GM19397 (cell line): ENCODE data around the gene HELB.

Source experiments
- ATAC-seq: cut with Tn5 transposase; IDR thresholded peaks from one replicate; pipeline ENCODE4 v1.9.1; 2021; ENCODE audit warnings: mild to moderate bottlenecking, moderate library complexity; ENCODE audit not compliant: unreplicated experiment

HELB gene

DNA sequence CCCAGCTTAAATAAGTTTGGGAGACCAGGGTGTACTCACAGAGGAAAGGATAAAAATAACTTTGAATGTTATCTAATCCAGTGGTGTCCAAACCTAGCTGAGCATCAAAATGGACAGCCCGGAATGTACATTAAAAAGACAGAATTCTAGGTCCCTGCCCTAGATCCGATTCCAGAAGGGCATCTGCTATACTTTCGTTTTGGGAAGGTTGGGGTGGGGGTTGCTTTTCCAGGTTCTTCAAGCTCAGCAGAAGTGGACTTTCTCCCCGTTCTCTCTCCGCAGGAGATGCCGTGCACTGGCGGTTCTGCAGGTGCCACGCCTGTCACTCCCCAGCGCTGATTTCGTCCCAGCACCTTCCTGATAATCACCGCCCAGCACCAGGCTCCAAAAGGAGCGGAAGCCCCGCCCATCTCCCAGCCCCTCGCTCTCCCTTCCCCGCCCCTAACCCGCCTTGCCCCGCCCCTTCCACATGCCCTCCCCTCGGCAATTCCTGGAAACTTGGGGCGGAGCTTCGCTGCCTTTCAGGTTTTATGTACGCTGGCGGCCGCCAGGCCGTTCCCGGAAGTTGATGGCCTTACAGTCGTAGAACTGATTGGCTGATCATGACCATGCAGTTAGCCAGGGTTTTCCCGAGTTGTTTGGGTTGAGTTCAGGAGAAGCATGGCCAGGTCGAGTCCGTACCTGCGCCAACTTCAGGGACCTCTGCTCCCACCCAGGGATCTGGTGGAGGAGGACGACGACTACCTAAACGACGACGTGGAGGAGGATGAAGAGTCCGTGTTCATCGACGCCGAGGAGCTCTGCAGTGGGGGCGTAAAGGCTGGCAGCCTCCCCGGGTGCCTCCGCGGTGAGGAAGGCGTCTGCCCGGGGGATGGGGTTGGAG lies at the start of gene HELB:
TSS of gene HELB (plus strand) at position 550 of the 883 bp plus-strand sequence. CDS start at position 661, 111 bp downstream.
- peak; percentile 86 for ATAC-seq

DNA sequence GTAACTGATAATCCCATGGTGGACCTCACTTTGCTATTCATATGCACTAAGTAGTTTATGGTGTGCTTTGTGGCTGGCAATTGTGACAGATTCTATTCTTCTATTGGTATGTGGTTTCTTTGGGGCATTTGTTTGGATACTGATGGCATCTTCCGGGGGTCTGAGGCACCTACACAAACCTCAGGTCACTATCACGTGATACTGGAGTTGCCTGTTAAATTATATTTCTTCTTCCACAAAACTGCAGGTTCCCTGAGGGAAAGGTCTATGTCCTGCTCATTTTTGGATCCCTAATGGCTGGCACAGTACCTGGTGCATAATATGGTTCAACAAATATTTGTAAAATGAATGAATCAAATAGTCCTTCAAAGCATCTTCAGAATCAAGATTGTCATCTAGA lies 49.5 kb upstream of the HELB start:
- no peak for ATAC-seq

DNA sequence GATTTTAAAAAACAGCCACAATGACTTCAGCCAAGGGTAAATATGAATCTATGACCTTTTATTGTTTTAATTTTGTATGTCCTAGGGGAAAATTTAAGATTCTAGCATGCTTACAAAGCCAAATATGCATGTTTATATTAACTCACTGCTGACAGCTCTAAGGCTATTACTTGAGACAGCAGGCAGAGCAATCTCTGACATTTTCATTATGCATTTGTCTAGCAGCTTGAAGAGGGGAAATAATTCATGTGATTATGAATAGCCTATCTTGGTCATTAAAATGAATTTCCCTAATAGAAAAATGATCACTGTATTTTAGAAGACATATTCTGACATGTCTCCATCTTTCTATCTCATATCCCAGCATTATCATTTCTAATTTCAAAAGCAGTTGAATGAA lies 46.6 kb upstream of the HELB start:
- no peak for ATAC-seq

GRCh38 chr12:66258011-66258410 lies 44.3 kb upstream of the HELB start:
- ATAC-seq, result no peak

DNA sequence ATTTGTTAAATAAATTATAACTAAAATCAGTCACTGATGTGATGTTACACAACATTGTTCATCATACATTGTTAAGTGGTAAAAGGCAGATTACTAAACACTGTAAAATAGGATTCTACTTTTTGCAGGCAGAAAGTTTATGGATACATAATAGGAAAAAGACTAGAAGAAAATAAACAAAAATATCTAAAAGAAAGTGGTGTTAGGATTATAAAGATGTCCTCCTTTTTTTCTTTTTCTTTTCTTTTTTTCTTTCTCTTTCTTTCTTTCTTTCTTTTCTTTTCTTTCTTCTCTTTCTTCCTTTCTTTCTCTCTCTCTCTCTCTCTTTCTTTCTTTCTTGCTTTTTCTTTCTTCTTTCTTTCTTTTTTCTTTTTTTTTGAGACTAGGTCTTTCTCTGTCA lies 39.6 kb upstream of the HELB start:
- ATAC-seq, result no peak

DNA sequence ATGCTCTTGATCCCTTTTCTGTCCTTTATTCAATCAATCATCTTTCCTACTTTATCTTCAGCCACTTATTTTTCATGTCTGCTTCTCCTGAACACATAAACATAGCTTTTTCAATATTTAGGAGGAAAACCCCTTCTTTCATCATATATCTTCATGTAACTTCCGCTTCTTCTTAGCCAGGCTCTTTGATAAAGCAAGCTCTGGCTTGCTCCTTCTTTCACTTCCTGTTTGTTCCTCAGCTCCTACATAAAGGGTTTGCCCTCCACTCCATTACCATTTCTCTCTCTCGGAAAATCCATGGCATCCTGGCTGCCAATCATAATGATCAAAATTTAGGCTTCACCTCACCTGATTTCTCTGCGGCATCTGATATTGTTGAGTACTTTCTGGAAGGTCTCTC lies 33.7 kb upstream of the HELB start:
- no peak for ATAC-seq

DNA sequence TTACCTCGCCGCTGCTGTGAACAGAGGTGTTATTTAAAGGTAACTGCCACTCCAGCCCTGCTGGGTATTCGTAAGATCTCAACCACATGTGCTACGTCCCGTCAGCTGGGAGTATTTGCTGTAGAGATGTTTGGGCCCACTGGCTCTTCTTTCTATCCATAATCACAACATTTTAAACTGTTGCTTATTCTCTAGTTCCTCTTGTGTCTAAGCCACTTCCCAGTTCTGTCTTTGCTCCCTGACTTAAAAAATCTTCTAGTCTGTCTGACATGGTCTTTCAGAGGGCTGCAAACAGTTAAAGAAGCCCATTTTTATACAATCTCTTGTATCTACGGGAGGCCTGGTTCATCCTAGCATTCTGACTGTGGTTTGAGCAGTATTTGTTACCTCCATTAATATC lies 33.2 kb upstream of the HELB start:
- no peak for ATAC-seq

GRCh38 chr12:66269757-66270383 lies 32.4 kb upstream of the HELB start:
- ATAC-seq, result peak; percentile 65

DNA sequence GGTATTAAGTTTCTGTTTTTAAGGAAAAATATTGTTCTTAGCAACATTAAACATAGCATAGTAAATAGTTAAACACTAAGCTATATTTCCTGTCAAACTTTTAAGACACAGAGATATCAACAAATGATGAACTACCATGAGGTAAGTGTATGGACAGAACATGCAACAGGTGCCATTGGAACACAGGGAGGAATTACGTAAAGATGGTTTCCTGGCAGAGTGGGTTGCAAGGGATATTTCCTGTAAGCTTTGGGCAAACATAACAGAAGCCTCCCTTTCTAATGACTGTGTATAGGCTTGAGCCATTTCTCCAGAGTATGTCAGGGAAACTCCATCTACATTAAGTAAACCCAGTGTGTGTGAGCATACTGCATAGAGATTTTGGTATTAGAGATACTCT lies 31.7 kb upstream of the HELB start:
- no peak for ATAC-seq

DNA sequence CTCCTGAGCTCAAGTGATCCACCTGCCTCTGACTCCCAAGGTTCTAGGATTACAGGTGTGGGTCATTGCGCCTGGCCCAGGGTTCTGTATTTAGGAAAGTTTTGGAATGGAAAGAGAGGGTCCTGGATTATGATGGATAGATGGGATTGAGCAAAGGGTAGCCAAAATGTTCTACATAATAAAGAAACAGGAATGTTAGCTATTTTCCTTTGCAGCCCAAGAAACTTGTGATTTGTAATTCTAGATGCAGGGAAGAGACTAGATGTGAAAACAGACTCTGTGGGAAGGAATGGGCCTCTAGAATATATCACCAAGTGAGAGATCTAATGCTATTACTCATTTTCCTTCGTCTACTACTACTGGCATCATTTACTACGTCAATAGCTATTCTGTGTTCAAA lies 29.6 kb upstream of the HELB start:
- no peak for ATAC-seq

DNA sequence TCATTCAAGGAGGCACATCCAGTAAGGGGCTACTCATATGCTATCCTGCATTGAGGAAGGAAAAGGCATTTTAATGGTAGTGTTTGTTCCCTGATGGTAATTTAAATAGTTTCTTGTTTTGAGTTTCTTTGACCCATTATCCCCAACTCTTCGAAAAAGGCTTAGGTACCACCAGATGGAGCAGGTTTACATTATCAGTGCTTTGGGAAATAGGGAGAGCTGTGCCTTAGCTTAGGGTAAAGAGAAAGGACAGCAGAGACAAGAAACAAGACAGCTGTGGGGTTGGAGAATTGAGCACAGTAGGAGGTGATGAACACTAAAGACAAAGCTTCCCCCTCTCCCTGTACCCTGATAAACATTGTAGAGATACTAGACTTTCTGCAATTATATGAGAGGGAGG lies 29.1 kb upstream of the HELB start:
- no peak for ATAC-seq

- ATAC-seq, result no peak
Observed at GRCh38 chr12:66275040-66275439, 27.3 kb upstream of the HELB start.

DNA sequence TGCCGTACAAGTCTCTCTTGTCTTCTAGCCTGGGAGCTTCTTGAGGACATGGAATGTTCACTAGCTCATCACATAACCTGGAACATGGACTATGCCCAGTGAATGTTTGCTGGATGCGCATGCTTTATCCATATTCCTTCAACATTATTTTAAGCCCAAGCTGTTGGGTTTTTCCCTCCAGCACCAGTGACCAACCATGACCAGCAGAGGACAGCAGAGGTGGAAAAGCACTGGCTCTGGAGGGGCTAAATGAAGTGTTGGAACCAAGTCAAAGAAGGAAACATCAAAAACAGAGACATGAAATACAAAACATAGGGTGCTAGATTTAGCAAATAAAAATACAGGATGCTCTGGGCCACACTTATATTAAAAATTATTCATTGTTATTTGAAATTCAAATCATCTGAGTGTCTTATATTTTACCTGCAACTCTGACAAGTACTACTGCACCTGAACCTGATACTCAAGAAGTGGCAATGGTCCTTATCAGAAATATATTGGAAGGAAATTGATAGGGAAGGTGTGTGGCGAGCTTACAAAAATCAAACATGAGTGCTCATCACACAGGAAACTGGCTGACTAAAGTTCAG lies 23.1 kb upstream of the HELB start:
- no peak for ATAC-seq

DNA sequence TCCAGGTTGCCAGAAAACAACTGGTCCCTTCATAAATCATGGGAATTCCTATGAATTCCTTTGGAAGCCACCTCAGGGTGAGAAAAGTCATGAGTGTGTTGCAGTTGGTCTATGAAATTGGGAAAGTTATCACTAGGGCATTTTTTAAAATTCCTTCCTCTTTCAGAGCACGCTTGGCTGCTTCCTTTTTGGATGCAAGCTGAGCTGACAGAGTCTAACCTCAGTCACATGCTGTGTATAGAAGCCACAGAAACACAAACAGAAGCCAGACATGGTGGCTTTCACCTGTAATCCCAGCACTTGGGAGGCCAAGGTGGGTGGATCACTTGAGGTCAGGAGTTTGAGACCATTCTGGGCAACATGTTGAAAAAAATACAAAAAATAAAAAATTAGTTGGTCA lies 21.7 kb upstream of the HELB start:
- no peak for ATAC-seq

DNA sequence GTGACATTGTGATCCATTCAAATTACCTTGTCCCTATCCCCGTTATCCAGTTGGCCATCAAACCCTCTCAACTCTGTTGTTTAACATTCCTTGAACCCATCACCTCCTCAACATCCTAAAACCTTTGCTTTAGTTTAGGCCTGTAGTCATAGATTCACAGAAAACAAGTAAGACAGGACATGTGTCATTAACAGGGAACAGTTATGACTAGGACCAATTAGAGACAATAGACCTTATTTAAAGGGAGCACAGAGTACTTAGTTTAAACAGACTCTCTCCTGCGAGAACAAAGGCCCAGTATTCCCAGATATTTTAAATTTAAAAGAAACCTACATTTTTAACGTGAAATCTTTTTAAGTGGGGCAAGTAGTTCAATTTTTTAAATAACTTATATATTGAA lies 20.0 kb upstream of the HELB start:
- ATAC-seq, result no peak

GRCh38 chr12:66287275-66287674 lies 15.0 kb upstream of the HELB start:
- no peak for ATAC-seq

DNA sequence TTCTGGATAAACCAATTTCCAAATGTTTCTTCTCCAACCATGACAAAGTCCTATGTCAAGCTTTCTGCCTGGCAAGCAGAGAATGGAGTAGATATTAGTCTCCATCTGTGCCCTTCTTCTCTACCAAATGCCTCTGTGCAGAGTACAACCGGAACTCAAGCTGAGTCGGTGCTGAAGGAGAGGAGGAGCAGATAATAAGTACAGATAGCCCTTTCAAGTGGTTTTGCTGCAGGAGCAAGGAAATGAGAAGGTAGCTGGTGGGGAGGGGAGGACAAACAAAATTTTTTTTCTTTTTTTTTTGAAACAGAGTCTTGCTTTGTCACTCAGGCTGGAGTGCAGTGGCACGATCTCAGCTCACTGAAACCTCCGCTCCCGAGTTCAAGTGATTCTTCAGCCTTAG lies 14.2 kb upstream of the HELB start:
- no peak for ATAC-seq

- no peak for ATAC-seq
Observed at GRCh38 chr12:66289485-66289884, 12.8 kb upstream of the HELB start.

DNA sequence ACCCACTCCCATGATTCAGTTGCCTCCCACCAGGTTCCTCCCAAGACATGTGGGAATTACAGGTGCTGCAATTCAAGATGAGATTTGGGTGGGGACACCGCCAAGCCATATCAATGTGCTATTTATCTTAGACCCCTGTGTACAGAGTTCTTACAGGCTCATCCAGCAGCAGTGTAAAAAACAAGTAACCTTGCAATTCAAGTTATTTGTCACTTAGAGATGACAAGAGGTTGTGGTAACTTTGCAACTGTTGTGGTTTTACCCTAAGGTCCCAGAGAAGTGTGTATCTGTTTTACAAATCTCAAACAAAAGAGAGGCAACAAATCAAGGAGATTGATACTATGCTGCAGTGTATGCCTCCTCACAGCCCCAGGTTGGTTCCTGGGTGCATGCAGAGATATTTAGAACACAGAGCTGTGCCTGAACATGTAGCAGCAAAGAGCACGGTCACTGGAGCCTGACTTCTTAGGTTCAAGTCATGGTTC lies 11.5 kb upstream of the HELB start:
- no peak for ATAC-seq

GRCh38 chr12:66296176-66296683 lies 6.1 kb upstream of the HELB start:
- ATAC-seq, result no peak

DNA sequence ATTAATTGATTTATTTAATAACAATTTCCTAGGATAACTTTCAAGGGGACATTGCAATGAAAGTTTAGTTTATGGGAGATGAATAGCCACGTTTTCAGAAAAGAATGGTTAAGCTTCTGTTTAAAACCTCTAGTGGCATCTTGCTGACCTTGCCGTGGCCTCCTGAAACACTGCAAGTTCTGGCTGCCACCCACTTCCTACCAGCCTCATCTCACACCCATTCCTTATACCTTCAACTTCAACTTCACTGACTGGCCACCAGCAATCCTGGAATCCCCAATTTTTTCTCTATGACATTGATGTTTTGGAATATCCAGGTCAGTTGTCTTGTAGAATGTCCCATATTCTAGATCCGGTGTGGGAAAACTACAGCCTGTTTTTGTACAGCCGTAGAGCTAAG lies 5.2 kb upstream of the HELB start:
- ATAC-seq, result no peak

GRCh38 chr12:66297923-66298322 lies 4.4 kb upstream of the HELB start:
- no peak for ATAC-seq
